Measurements from ENCODE around the gene QKI. TPM values are rescaled to one million over a fixed set of nuclear protein-coding genes. Genes with fewer than 3 reads are reported as not detected.
"Not testable (repeated sequence)": the region's sequence is repeated elsewhere in the genome, so short reads cannot be mapped to it uniquely, and the experiment has no call there.

QKI gene
- total and polyA plus RNA-seq, 2 experiments from 2014 or later = 38.0 to 92.5 TPM

DNA sequence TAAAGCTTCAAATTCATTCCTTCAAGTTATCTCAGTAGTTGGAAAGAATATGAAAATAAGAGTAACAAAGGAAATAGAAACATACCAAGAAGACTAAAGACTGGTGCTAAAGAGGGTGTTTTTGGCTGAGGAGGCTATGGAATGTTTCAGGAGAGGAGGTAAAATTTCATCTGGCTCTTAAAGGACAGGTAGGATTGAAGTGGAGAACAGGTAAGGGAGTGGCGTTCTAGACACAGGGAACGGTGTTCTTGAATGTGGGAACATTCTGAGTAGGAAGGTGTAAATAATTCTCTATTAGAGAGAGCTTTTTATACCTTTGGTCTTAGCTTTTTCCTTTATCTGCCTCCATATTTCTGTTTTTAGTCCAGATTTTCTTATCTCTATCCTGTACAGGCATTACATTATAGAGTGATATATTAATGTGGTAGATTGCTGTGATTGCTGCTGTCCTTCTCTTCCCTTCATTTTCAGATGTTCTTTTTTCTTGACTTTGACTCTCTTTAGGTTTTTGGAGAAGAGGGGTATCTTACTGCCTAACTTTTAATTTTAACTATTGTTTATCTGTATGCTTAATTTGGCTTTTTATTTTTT is 15.4 kb downstream of the QKI start:
- no peaks in the 10 kb centered on the region for H3K36me3 ChIP-seq (replicated peaks; ENCODE audit: insufficient read depth, low read depth)
- TF ChIP-seq, protein P1, sequence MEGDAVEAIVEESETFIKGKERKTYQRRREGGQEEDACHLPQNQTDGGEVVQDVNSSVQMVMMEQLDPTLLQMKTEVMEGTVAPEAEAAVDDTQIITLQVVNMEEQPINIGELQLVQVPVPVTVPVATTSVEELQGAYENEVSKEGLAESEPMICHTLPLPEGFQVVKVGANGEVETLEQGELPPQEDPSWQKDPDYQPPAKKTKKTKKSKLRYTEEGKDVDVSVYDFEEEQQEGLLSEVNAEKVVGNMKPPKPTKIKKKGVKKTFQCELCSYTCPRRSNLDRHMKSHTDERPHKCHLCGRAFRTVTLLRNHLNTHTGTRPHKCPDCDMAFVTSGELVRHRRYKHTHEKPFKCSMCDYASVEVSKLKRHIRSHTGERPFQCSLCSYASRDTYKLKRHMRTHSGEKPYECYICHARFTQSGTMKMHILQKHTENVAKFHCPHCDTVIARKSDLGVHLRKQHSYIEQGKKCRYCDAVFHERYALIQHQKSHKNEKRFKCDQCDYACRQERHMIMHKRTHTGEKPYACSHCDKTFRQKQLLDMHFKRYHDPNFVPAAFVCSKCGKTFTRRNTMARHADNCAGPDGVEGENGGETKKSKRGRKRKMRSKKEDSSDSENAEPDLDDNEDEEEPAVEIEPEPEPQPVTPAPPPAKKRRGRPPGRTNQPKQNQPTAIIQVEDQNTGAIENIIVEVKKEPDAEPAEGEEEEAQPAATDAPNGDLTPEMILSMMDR (IDR thresholded peaks at IDR 0.05; ENCODE audit: poor library complexity) = no peak
- TF ChIP-seq EZH2phosphoT487 (IDR thresholded peaks at IDR 0.05; ENCODE audit: low read depth, severe bottlenecking, unreplicated experiment) = no peak
- no peak for TF ChIP-seq EZH2 (IDR thresholded peaks at IDR 0.05; ENCODE audit: borderline replicate concordance)
- H2AFZ ChIP-seq = no peak overlapping the region
- no peak for DNase-seq (ENCODE audit: low spot score)
- no peak overlapping the region for H3K4me2 ChIP-seq
- WGBS (ENCODE audit: low lambda C conversion rate, missing lambda C conversion rate) = 96% methylated on average over 2 of the region's 2 CpGs
- no peak overlapping the region for H3K27ac ChIP-seq
- no peaks in the 10 kb centered on the region for H3K27me3 ChIP-seq
- H3K9me2 ChIP-seq (replicated peaks; ENCODE audit: insufficient read depth) = no peaks in the 10 kb centered on the region
- peaks cover 90% of the 10 kb centered on the region for H4K20me1 ChIP-seq (ENCODE audit: insufficient read depth, poor library complexity, severe bottlenecking)
- H3K79me2 ChIP-seq = peaks cover 95% of the 10 kb centered on the region
- H3K4me3 ChIP-seq = no peak overlapping the region
- no peaks in the 10 kb centered on the region for H3K9me3 ChIP-seq (ENCODE audit: low read depth)
- H3K4me1 ChIP-seq (ENCODE audit: insufficient read depth) = peaks cover 18% of the 10 kb centered on the region

DNA sequence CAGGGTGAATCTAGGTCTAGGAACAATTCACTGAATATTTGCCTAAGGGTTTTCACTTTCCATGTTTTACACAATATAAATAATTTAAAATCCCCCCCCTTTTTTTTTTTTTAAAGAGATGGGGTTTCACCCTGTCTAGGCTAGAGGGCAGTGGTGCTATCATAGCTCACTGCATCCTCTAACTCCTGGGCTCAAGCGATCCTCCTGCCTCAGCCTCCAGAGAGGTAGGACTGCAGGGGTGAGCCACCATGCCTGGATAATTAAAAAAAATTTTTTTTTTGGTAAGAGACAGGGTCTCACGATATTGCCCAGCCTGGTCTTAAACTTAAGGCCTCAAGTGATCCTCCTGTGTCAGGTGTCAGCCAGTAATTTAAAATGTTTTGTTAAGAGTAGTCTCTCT is 17.8 kb downstream of the QKI start:
- DNase-seq (ENCODE audit: low spot score) = no peak
- no peaks in the 10 kb centered on the region for H3K36me3 ChIP-seq (replicated peaks; ENCODE audit: insufficient read depth, low read depth)
- H3K79me2 ChIP-seq = peaks cover 95% of the 10 kb centered on the region
- no peak overlapping the region for H2AFZ ChIP-seq
- peaks cover 18% of the 10 kb centered on the region for H3K4me1 ChIP-seq (ENCODE audit: insufficient read depth)
- H3K27ac ChIP-seq = no peak overlapping the region
- no peak overlapping the region for H3K4me2 ChIP-seq
- WGBS (ENCODE audit: low lambda C conversion rate, missing lambda C conversion rate) = 98% methylated on average over 2 of the region's 2 CpGs
- H4K20me1 ChIP-seq (ENCODE audit: insufficient read depth, poor library complexity, severe bottlenecking) = peaks cover 89% of the 10 kb centered on the region
- H3K9me3 ChIP-seq (ENCODE audit: low read depth) = no peaks in the 10 kb centered on the region
- no peak overlapping the region for H3K4me3 ChIP-seq
- no peak for TF ChIP-seq EZH2 (IDR thresholded peaks at IDR 0.05; ENCODE audit: borderline replicate concordance)
- TF ChIP-seq, protein P1 (IDR thresholded peaks at IDR 0.05; ENCODE audit: poor library complexity) = no peak
- TF ChIP-seq EZH2phosphoT487 (IDR thresholded peaks at IDR 0.05; ENCODE audit: low read depth, severe bottlenecking, unreplicated experiment) = no peak
- no peaks in the 10 kb centered on the region for H3K9me2 ChIP-seq (replicated peaks; ENCODE audit: insufficient read depth)
- no peaks in the 10 kb centered on the region for H3K27me3 ChIP-seq

DNA sequence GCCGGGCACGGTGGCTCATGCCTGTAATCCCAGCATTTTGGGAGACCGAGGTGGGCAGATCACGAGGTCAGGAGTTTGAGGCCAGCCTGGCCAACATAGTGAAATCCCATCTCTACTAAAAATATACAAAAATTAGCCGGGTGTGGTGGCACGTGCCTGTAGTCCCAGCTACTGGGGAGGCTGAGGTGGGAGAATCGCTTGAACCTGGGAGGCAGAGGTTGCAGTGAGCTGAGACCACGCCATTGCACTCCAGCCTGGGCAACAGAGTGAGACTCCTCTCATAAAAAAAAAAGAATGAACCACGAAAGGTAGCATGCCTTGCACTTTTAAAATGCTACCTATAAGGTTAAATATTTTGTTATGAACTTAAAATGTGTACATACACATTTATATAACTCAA is 19.0 kb downstream of the QKI start:
- H3K27ac ChIP-seq; H3K36me3 ChIP-seq (replicated peaks; ENCODE audit: insufficient read depth, low read depth); H2AFZ ChIP-seq; H3K4me3 ChIP-seq; H3K9me3 ChIP-seq (ENCODE audit: low read depth); H3K27me3 ChIP-seq; H3K9me2 ChIP-seq (replicated peaks; ENCODE audit: insufficient read depth); H3K4me2 ChIP-seq; DNase-seq (ENCODE audit: low spot score): not testable (repeated sequence)
- Histone ChIP-seq H3K79me2 (peaks cover 100% of the 10 kb centered on the region), H3K4me1 (ENCODE audit: insufficient read depth) (peaks cover 18% of the 10 kb centered on the region), H4K20me1 (ENCODE audit: insufficient read depth, poor library complexity, severe bottlenecking) (peaks cover 89% of the 10 kb centered on the region)
- WGBS (ENCODE audit: low lambda C conversion rate, missing lambda C conversion rate) = 99% methylated on average over 9 of the region's 9 CpGs

DNA sequence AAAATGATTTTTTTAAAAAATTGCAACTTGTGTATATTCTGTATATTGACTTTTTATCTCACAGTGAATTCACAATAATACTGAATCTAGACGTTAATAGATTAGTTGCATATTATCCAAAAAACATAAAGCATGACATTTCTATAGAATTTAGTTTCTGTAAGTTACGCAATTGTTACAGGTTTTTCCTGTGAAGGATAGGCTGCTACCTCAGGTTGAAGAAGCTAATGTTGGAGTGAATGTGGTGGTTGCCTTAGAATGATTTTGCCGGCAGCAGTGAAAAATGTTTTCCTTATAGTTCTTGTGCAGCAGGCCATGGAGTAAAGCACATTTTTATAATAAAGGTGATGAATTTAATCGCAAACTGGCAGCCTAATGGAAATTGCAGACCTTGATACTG is 20.5 kb downstream of the QKI start:
- DNase-seq (ENCODE audit: low spot score) = no peak
- TF ChIP-seq EZH2 (IDR thresholded peaks at IDR 0.05; ENCODE audit: borderline replicate concordance) (no peak), EZH2phosphoT487 (IDR thresholded peaks at IDR 0.05; ENCODE audit: low read depth, severe bottlenecking, unreplicated experiment) (no peak)
- TF ChIP-seq, protein P1 (IDR thresholded peaks at IDR 0.05; ENCODE audit: poor library complexity) = no peak
- no peak overlapping the region for H3K4me3 ChIP-seq
- no peak overlapping the region for H3K4me2 ChIP-seq
- H3K4me1 ChIP-seq (ENCODE audit: insufficient read depth) = peaks cover 7% of the 10 kb centered on the region
- no peaks in the 10 kb centered on the region for H3K27me3 ChIP-seq
- 92% methylated on average over 4 of the region's 4 CpGs for WGBS (ENCODE audit: low lambda C conversion rate, missing lambda C conversion rate)
- no peaks in the 10 kb centered on the region for H3K9me3 ChIP-seq (ENCODE audit: low read depth)
- H3K79me2 ChIP-seq = peaks cover 100% of the 10 kb centered on the region
- H3K36me3 ChIP-seq (replicated peaks; ENCODE audit: insufficient read depth, low read depth) = no peaks in the 10 kb centered on the region
- no peaks in the 10 kb centered on the region for H3K9me2 ChIP-seq (replicated peaks; ENCODE audit: insufficient read depth)
- H3K27ac ChIP-seq = no peak overlapping the region
- H4K20me1 ChIP-seq (ENCODE audit: insufficient read depth, poor library complexity, severe bottlenecking) = peaks cover 87% of the 10 kb centered on the region
- H2AFZ ChIP-seq = no peak overlapping the region

Data from hepatocyte (in vitro differentiated cells).